Stimulated activated CD4-positive, alpha-beta T cell treated with anti-CD3 and anti-CD28 coated beads, Interleukin-2, amount 100 ng/mL, for 4 hours (primary cell): ENCODE data around the gene PHTF1.
"Not testable (repeated sequence)": the region's sequence is repeated elsewhere in the genome, so short reads cannot be mapped to it uniquely, and the experiment has no call there.

Experiments used
- DNase-seq: peaks from one replicate; pipeline ENCODE4 v3.0.0-alpha.2; 2020; ENCODE audit warnings: low read depth

Gene PHTF1

DNA sequence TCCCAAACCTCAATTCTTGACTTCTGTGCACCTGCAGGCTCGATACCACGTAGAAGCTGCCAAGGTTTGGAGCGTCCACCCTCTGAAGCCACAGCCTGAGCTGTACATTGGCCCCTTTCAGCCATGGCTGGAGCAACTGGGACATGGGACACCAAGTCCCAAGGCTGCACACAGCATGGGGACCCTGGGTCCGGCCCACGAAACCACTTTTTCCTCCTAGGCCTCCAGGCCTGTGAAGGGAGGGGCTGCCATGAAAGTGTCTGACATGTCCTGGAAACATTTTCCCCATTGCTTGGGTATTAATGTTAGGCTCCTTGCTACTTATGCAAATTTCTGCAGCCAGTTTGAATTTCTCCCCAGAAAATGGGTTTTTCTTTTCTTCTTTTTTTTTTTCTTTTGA lies 40.7 kb downstream of the PHTF1 start:
- not testable (repeated sequence) for DNase-seq

DNA sequence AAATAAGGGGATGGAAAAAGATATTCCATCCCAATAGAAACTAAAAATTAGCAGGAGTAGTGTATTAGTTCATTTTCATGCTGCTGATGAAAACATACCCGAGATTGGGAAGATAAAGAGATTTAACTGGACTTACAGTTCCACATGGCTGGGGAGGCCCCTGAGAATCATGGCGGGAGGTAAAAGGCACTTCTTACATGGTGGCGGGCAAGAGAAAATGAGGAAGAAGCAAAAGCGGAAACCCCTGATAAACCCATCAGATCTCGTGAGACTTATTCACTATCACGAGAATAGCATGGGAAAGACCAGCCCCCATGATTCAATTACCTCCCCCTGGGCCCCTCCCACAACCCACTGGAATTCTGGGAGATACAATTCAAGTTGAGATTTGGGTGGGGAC lies 41.8 kb downstream of the PHTF1 start:
- DNase-seq, result not testable (repeated sequence)

DNA sequence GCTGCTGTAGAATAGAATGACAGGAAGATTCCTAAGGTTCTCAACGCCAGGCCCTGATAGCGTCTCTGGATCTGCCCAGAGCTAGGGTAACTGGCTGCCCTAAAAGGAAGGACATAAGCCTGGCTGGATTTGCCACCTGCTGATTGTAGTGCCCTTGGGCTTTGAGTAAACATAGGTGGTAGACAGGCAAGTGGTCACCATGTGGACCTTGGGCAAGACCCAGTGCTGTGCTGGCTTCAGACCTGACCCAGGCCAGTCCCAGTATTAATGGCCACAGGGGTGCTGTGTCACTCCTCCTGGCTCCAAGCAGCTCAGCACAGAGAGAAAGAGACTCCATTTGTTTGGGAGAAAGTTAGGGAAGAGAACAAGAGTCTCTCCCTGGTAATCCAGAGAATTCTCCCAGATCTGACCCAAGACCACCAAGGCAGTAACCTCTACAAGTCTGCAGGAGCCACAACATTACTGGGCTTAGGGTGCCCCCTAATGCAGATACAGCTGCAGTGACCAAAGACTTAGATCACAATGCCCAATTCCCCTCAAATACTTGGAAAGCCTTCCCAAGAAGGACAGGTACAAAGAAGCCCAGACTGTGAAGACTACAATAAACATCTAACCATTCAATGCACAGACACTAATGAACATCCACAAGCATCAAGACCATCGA lies 44.5 kb downstream of the PHTF1 start:
- DNase-seq, result no peak

DNA sequence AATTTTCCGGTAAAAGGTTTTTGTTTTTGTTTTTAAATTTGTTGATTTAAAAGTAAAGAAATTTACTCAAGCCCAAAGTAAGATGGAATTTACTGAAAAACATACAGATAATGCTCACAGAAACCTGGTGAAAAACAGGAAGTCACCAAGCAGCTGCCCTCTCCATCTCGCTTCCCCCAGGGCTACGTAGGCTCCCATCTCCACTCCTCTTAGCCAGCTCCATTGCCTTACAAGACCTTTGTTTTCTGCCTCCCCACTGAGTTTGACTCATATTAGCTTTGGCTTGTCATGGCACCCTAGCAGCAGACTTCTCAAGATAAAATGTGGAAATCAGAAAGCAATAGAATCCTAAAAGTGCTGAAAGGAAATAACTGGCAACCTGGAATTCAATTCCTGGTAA lies 57.9 kb downstream of the PHTF1 start:
- DNase-seq, result no peak

DNA sequence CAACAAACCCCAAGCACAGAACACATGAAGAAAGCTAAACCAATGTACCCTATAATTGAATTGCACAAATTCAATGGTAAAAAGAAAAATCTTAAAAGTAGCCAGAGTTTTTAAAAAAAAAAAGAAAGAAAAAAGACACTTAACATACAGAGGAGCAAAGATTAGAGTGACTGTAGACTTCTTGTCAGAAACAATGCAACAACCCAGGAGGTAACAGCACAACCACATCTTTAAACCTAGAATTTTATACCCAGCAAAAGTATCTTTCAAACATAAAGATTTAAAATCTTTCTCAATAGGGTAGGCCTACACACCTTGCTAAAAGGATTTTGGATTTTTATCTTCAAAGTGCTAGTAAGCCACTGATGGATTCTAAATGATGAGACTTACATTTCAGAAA lies 64.4 kb downstream of the PHTF1 start:
- no peak for DNase-seq

DNA sequence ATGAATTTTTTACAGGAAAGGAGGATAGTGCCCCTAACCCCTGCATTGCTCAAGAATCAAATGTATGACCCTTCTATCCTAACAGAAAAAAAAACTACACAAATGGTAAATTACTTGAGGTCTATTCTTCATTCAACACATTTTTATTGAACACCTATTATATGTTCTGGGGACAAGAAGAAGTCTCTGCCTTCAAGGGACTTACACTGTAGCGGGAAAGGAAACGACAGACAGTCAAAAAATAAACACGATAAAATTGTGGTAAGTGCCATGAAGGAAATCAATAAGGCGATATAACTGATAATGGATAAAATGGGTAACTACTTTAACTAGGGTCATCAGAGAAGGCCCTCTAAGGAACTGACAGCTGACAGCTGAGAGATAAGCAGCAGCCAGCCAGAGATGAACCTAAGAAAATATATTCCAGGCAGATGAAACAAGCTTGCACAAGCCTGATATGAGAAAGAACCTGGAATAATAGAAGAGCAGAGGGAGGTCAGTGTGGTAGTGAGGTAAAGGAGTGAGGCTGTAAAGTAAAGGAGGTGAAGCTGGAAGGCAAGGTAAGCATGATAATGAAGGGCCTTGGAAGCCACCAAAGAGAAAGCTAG lies 66.4 kb downstream of the PHTF1 start:
- DNase-seq, result no peak

DNA sequence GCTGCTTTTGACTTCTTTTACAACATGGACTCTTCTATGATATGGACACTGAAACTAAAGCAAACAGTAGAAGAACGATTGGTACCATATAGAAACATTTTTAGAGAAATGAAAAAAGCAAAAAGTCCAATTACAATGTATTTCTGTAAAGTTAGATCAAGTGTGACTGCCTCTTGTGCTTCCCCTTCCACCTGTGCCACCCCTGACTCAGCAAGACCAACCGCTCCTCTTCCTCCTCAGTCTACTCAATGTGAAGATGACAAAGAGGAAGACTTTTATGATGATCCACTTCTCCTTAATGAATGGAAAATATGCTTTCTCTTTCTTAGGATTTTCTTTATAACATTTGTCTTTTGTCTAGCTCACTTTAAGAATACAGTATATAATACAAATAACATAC lies 66.9 kb downstream of the PHTF1 start:
- no peak for DNase-seq

DNA sequence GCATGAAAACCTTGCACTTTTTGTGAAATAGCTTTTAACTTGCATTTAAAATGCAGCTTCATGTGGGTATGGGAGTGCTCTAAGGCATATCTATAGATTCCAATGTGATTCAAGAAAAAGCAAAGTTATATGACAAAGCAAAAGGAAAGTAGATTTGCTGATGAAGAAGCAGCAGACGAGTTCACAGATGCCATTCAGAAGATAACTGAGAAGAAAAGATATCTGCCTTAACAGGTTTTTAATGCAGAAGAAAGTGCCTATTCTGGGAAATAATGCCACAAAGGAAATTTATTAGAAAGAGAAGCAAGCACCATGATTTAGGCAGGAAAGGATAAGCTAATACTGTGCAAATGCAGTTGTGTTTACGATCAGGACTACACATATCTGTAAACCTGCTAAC lies 68.1 kb downstream of the PHTF1 start:
- no peak for DNase-seq

DNA sequence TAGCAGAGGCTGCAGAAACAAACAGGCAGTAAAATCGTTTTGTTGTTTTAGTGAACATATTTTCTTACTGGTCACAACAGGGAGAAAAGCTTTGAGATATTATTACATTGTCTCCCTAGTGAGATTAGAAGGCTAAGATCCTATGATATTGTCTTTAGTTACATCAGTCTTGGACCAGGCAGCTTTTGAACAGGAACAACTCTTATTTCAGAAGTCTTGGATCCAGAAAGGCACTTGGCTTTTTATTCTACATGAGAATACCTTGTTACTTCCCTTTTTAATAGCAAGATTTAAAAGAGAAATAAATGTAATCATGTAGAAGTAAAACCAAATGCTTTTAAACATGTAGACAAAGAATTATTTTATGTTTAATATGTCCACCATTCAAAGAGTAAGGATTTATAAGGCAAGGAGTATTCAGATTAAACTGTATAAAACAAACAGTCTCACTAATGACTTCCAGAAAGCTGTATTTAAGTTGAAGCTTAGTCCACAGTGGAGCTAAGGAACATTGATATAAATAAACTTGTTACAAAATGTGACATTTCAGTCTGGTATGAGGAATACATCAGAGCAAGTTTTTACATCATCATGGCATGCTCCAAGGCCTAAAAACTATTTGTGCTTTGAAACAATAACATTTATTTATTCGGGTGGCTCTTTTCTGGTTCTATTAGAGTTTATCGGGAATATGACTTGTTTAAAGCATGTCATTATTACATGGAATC lies 72.2 kb downstream of the PHTF1 start:
- DNase-seq, result no peak

DNA sequence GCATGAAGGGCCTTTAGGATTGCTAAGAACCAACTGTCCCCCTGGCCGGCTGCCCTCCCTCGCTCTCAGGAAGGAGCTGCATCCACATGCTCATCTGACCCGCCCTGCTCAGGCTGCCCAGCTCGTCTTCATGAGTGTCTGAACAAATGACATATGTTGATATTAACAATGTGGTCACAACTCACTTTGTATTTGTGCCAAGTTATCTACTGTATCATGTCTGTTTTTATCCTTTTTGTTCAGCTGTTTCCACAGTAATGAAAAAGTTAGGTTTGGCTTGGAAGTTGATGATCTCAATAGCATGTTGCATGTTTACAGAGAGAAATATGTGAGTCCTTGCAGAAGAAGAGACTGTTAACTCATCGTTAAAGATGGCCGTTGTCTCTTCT lies 75.1 kb downstream of the PHTF1 start:
- DNase-seq, result no peak

DNA sequence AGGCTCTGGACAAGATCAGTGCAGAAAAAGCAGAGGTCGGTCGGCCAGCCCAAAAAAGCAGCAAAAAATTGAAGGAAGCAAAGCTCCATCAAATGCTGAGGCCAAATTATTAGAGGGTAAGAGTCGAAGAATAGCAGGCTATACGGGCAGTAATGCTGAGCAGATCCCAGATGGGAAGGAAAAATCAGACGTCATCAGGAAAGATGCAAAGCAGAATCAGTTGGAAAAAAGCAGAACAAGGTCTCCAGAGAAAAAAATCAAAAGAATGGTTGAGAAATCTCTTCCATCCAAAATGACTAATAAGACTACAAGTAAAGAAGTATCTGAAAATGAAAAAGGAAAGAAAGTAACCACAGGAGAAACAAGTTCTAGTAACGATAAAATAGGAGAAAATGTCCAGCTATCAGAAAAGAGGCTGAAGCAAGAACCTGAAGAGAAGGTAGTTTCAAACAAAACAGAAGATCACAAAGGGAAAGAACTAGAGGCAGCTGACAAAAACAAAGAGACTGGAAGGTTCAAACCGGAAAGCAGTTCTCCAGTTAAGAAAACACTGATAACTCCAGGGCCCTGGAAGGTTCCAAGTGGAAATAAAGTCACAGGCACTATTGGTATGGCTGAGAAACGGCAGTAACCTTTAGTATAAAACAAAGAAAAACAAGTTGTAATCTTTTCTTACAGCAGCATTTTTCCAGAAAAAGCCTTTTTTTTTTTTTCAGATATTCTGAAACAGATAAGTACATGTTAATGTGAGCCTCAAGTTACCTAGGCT lies 75.7 kb downstream of the PHTF1 start:
- no peak for DNase-seq

DNA sequence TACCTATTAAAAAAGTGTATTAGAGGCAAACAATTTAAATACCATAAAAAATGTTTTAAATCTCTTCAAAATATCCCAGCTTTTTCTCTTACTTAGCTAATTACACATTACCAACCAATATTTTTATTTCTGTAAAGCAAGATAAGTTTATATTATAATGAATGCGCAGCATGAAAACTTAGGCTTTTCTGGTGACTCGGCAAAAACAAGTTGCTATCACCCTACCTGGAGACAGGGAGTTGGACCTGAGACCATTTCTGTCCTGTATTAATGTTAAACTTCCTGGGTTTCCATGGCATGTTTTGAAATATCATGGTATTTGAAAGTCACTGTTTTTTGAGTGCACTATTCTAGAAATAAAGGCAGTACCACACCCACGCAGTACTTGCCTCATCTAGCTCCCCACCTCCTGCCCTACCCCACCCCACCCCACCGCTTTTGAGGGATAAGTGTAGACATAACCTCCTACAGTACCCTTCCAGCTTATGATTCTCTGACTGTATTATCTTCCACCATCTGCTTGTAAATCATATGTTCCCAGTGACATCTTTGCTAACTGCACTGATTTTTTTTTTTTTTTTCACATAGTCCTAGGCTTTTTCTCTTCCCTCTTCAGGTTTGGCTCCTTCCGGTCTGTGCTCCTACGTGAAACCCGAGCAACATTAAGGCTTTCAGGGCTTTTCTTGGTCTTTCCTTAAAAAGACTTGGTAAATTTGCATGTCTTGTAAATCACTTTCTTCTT lies 77.5 kb downstream of the PHTF1 start:
- DNase-seq, result no peak

DNA sequence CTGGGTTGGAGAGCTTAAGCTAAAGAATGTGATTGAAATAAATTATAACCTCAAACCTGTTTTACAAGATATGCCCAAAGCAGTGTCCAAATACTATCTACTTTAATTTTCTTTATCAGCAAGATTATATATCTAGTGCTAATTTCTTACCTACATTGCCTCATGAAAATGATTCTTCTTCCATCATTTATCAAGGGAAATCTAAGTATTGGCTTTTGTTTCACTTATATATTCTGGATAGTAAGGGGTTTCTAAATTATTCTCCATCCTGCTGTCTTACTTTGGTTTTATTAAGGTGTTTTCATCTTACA lies 81.2 kb downstream of the PHTF1 start:
- DNase-seq, result no peak

DNA sequence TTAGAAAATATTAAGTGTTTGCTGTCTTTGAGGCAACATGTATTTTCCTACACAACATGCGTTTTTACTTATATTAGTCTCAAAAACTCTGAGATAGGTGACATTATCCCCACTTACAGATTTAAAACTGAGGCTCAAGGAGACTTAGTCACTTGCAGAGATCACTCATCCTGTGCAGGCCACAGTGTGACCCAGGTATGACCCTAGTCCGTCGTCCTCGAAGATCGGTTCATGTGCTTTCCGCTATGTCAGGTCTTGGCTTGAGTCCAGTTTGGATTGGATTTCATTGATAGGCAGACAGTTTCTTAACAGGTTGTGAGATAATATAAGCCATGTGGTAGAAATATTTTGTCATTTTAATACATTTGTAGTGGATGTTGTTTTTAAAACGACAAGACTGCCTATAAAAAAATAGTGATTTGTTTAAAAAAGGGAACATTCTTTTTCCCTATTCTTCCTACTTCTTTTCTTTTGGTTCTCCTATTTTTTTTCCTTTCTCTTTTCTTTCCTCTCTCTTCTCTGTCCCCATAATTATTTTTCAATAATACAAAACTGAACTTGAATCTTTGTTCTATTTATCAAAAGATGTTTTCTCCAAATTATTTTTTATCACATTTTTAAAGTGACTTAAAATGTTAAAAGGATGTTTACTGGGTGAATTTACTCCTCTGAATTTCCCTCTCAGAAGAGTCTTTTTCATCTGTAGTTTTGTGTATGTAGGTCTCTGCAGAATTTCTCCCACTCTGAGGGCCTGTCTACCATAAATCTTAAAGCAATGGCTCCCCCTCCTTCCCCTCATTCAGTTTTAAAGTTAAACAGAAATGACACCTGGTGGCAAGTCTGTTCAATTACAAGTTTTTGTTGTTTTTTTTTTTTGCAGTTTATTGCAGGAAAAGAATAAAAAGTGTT lies 81.8 kb downstream of the PHTF1 start:
- DNase-seq, result no peak

DNA sequence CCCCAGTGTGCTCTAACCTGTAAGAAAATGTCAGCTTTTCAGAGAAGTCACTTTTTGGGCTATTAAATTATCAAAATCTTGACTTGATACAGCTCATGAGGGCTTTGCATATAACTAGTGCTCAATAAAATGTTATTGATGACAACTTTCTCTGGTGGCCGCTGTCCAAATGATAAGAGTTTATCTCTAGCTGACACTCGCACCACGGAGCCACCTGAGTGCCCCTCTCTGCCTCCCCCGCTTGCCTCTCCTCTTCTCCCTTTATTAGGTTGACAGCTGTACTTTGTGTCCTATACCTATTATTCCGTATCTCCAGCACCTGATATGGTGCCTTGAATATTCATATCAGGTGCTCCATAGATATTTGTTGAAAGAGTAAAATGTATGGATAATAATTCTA lies 82.8 kb downstream of the PHTF1 start:
- no peak for DNase-seq

DNA sequence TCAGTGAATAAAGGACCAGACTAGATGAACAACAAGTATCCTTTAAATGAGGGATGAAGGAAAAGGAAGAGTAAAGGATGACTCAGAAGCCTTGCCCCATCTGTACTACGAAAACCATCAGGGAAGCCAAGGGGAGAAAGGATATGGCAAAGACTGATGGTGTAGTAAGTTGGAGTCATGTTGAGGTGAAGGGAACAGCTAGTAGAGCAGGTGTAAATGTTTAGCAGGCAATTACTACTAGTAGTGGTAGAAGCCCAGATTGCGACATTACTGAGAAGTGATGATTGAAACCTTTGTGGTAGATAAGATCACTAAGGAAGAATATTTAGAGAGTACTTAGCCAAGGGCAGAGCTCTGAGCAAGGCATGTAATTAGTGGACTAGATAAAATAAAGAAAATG lies 84.0 kb downstream of the PHTF1 start:
- no peak for DNase-seq

DNA sequence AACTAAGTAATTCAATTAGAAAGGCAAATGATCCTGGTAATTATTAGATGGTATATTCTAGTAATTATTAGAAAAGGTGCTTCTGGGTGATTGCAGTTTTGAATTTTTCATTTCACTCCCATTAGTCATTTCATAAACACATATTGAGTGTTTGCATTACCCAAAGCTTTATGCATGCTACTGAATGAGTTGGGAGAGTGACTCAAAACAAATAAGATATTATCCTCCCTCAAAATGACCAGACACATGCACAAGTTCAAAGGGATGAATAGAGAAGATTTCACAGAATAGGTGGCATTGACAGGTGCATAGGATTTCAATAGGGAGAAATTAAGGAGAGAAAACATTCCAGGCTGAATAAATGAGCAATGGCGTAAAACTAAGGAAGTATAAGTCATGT lies 84.7 kb downstream of the PHTF1 start:
- DNase-seq, result no peak

DNA sequence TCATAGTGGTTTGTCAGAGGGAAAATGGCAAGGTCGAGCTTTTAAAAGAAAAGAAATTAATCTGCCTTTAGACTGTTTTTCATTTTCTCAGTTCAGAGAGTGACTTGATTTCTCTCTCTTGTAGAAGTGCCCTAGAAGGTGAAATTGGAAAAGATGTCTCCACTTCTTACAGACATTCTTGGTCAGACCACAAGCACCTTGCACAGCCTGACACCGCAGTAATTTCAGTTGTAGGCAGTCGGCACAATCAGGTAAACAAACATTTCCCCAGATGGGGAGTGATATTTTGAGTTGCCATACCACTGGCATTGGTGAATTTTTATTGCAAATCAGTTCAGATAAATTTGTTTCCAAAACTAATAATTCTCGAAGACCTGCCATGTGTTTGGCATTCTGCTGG lies 86.8 kb downstream of the PHTF1 start:
- no peak for DNase-seq

DNA sequence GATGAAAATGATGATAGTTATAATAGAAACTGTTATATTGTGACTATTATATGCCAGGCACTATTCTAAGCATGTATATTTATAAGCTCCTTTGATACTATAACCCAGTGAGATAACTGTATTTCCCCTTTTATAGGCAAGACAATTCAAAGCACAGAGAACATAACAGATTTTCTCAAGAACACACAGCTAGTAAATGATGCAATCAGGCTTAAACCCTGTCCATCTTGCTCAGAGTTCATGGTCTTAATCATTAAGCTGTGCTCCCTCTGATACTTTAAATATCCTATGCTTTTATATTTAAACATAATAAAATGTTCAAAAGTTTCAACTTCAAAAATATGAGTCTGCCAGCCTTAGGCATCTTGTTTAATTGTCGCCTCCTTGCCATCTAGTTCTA lies 88.6 kb downstream of the PHTF1 start:
- DNase-seq, result no peak

DNA sequence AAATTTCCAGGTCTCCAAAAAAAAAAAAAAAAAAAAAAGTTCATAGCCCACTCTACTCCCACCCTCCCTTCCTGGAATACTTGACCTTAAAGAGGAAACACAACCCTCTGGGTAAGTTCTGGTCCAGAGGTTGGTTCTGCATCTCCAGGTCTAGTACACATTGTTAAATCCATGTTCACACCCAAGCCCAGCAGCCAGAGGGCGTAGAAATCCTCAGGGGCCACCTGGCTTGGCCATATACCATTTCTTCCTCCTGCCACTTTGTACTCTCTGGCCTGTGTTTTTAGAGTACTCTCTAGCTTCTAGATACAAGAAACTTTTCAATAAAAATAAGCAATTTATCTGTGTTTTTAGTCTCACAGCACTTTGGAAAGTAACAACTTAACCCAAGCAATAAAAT lies 89.3 kb downstream of the PHTF1 start:
- no peak for DNase-seq

DNA sequence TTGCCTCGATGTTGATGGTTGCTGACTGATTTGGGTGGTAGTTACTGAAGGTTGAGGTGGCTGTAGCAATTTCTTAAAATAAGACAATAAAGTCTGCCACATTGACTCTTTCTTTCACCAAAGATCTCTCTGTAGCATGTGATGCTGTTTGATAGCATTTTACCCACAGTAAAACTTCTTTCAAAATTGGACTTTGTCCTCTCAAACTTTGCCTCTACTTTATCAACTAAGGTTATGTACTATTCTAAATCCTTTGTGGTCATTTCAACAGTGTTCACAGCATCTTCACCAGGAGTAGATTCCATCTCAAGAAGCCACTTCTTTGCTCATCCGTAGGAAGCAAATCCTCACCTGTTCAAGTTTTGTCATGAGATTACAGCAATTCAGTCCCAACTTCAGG lies 93.2 kb downstream of the PHTF1 start:
- no peak for DNase-seq
